IMR-90 (cell line): ENCODE data around the gene JPT2. TPM values are rescaled to one million over a fixed set of nuclear protein-coding genes. Genes with fewer than 3 reads are reported as not detected.

Experiments used
- ATAC-seq: fragments of 200-7000 bp; cut with Tn5 transposase; 2 replicates; pipeline ENCODE4 v1.9.1; 2020; ENCODE audit warnings: low read depth, mild to moderate bottlenecking, moderate library complexity
- BruUV-seq: library from RNA; stranded (reverse); fragments of 400-500 nt; replicated peaks from 2 replicates; lab custom pipeline; 2021; lab: Mats Ljungman, UMichigan
- CTCF ChIA-PET: fragments of 300-600 bp; formaldehyde crosslinking; extraction: SDS; loops from one replicate; lab custom pipeline; 2021; ENCODE audit warnings: antibody characterized with exemption; lab: Yijun Ruan, JAX
- POLR2A ChIA-PET: fragments of 300-600 bp; sonication (Branson Sonifier 250); formaldehyde crosslinking; loops from one replicate; lab custom pipeline; 2022; ENCODE audit warnings: antibody characterized with exemption; ENCODE audit not compliant: unreplicated experiment; lab: Charles Lee
- DNase-seq: peaks from one replicate; pipeline ENCODE4 v3.0.0; 2013
- H2AFZ ChIP-seq: replicated peaks from 2 replicates; pipeline ENCODE3; 2013; ENCODE audit warnings: low read length, mild to moderate bottlenecking; ENCODE audit not compliant: poor library complexity
- H2AK5ac ChIP-seq: 2 replicates; pipeline ENCODE4 v1.6.1; 2013; ENCODE audit warnings: low read depth, low read length, inconsistent platforms
- H2AK9ac ChIP-seq: replicated peaks from 2 replicates; pipeline ENCODE3; 2013; ENCODE audit warnings: mild to moderate bottlenecking, low read depth, low read length, moderate library complexity; ENCODE audit not compliant: poor library complexity
- H2BK120ac ChIP-seq: 2 replicates; pipeline ENCODE4 v1.6.1; 2013; ENCODE audit warnings: low read depth, low read length, inconsistent platforms
- H2BK15ac ChIP-seq: 3 replicates; pipeline ENCODE4 v1.6.1; 2013; ENCODE audit warnings: low read depth, low read length, inconsistent platforms
- H2BK20ac ChIP-seq: 2 replicates; pipeline ENCODE4 v1.6.1; 2013; ENCODE audit warnings: low read depth, mild to moderate bottlenecking, inconsistent platforms, low read length, moderate library complexity
- H2BK5ac ChIP-seq: 2 replicates; pipeline ENCODE4 v1.6.1; 2013; ENCODE audit warnings: mild to moderate bottlenecking, low read depth, low read length, inconsistent platforms; ENCODE audit not compliant: poor library complexity, severe bottlenecking
- H3K14ac ChIP-seq: replicated peaks from 2 replicates; pipeline ENCODE4 v1.6.1; 2013; ENCODE audit warnings: low read depth, low read length, inconsistent platforms
- H3K18ac ChIP-seq: 2 replicates; pipeline ENCODE4 v1.6.1; 2013; ENCODE audit warnings: low read depth, low read length, control low read depth
- H3K23ac ChIP-seq: 2 replicates; pipeline ENCODE4 v1.6.1; 2013; ENCODE audit warnings: low read depth, low read length, inconsistent platforms
- H3K27ac ChIP-seq: 2 replicates; pipeline ENCODE4 v1.5.1; 2013; ENCODE audit warnings: mild to moderate bottlenecking, control low read depth, low read length; ENCODE audit not compliant: insufficient read depth
- H3K27me3 ChIP-seq: 2 replicates; pipeline ENCODE4 v1.6.1; 2013; ENCODE audit warnings: low read length; ENCODE audit not compliant: control insufficient read depth, insufficient read depth
- H3K36me3 ChIP-seq: 2 replicates; pipeline ENCODE4 v1.6.1; 2013; ENCODE audit warnings: low read length, mixed read lengths; ENCODE audit not compliant: control insufficient read depth, insufficient read depth
- H3K4ac ChIP-seq: 2 replicates; pipeline ENCODE4 v1.6.1; 2013; ENCODE audit warnings: low read depth, low read length, inconsistent platforms
- H3K4me1 ChIP-seq: 2 replicates; pipeline ENCODE4 v1.6.1; 2013; ENCODE audit warnings: low read length, mixed read lengths; ENCODE audit not compliant: control insufficient read depth, insufficient read depth
- H3K4me2 ChIP-seq: 2 replicates; pipeline ENCODE4 v1.6.1; 2013; ENCODE audit warnings: low read depth, mild to moderate bottlenecking, control low read depth, low read length, moderate library complexity
- H3K4me3 ChIP-seq: 2 replicates; pipeline ENCODE4 v1.5.1; 2013; ENCODE audit warnings: low read depth, mild to moderate bottlenecking, control low read depth, low read length, moderate library complexity; ENCODE audit not compliant: insufficient read depth
- H3K56ac ChIP-seq: 2 replicates; pipeline ENCODE4 v1.6.1; 2013; ENCODE audit warnings: low read length, inconsistent platforms; ENCODE audit not compliant: insufficient read depth; ENCODE audit errors: extremely low read depth
- H3K79me1 ChIP-seq, 2 experiments: 2 replicates each; pipeline ENCODE4 v1.6.1; 2013; ENCODE audit warnings: low read length in 2 of 2, inconsistent platforms in 1 of 2, low read depth in 1 of 2
- H3K9ac ChIP-seq: 2 replicates; pipeline ENCODE4 v1.6.1; 2013; ENCODE audit warnings: low read depth, low read length, control low read depth
- H3K9me1 ChIP-seq: 2 replicates; pipeline ENCODE4 v1.6.1; 2013; ENCODE audit warnings: low read length, inconsistent platforms; ENCODE audit not compliant: insufficient read depth
- H3K9me3 ChIP-seq: 2 replicates; pipeline ENCODE4 v1.6.1; 2013; ENCODE audit warnings: low read length; ENCODE audit not compliant: control insufficient read depth, insufficient read depth
- H4K20me1 ChIP-seq: 2 replicates; pipeline ENCODE4 v1.6.1; 2013; ENCODE audit warnings: low read length, inconsistent platforms; ENCODE audit not compliant: insufficient read depth
- H4K5ac ChIP-seq: 2 replicates; pipeline ENCODE4 v1.6.1; 2013; ENCODE audit warnings: mild to moderate bottlenecking, low read depth, low read length, control low read depth
- H4K8ac ChIP-seq, 2 experiments: 2 replicates each; pipeline ENCODE4 v1.6.1; 2013; ENCODE audit warnings: low read depth in 2 of 2, low read length in 2 of 2, control low read depth in 1 of 2, inconsistent platforms in 1 of 2
- H4K91ac ChIP-seq: 2 replicates; pipeline ENCODE4 v1.6.1; 2013; ENCODE audit warnings: low read depth, low read length, inconsistent platforms; ENCODE audit not compliant: insufficient read depth
- BHLHE40 ChIP-seq: fragments of 150-350 bp; IDR thresholded peaks from 2 replicates; pipeline ENCODE4 v1.6.1; 2016; ENCODE audit warnings: mild to moderate bottlenecking, low read depth, low read length
- CEBPB ChIP-seq: IDR thresholded peaks from 2 replicates; pipeline ENCODE4 v1.6.1; 2012; ENCODE audit warnings: low read depth, low read length, improper control_type of control experiment
- CHD1 ChIP-seq: IDR thresholded peaks from 2 replicates; pipeline ENCODE4 v1.6.1; 2012; ENCODE audit warnings: low read depth, low read length, improper control_type of control experiment
- CTCF ChIP-seq: conservative IDR thresholded peaks from 2 replicates; pipeline ENCODE4 v1.5.1; 2012; ENCODE audit warnings: mild to moderate bottlenecking, low read depth, low read length, improper control_type of control experiment
- ELK1 ChIP-seq: fragments of 150-350 bp; IDR thresholded peaks from 2 replicates; pipeline ENCODE4 v1.6.1; 2016; ENCODE audit warnings: low read depth, mild to moderate bottlenecking, low read length, moderate library complexity, borderline replicate concordance
- FOS ChIP-seq: fragments of 150-350 bp; IDR thresholded peaks from 2 replicates; pipeline ENCODE4 v1.6.1; 2016; ENCODE audit warnings: low read depth, low read length
- MAFK ChIP-seq: IDR thresholded peaks from 2 replicates; pipeline ENCODE4 v1.6.1; 2012; ENCODE audit warnings: low read depth, low read length, improper control_type of control experiment
- MAZ ChIP-seq: IDR thresholded peaks from 2 replicates; pipeline ENCODE4 v1.6.1; 2012; ENCODE audit warnings: low read depth, mild to moderate bottlenecking, low read length, improper control_type of control experiment, moderate library complexity, borderline replicate concordance
- MXI1 ChIP-seq: IDR thresholded peaks from 2 replicates; pipeline ENCODE4 v1.6.1; 2012; ENCODE audit warnings: low read depth, mild to moderate bottlenecking, low read length, moderate library complexity, borderline replicate concordance
- NFE2L2 ChIP-seq: fragments of 150-350 bp; IDR thresholded peaks from 2 replicates; pipeline ENCODE4 v1.6.1; 2016; ENCODE audit warnings: low read depth, mild to moderate bottlenecking, low read length
- POLR2A ChIP-seq: IDR thresholded peaks from 2 replicates; pipeline ENCODE4 v1.6.1; 2012; ENCODE audit warnings: mild to moderate bottlenecking, low read depth, low read length
- RAD21 ChIP-seq: IDR thresholded peaks from 2 replicates; pipeline ENCODE4 v1.6.1; 2012; ENCODE audit warnings: low read length, improper control_type of control experiment
- RCOR1 ChIP-seq: IDR thresholded peaks from 2 replicates; pipeline ENCODE4 v1.6.1; 2012; ENCODE audit warnings: mild to moderate bottlenecking, low read length, improper control_type of control experiment; ENCODE audit not compliant: insufficient replicate concordance
- SMC3 ChIP-seq: fragments of 150-350 bp; IDR thresholded peaks from 2 replicates; pipeline ENCODE4 v1.6.1; 2016; ENCODE audit warnings: low read depth, mild to moderate bottlenecking, antibody characterized with exemption, low read length, moderate library complexity
- WGBS, 2 experiments: methylation state at CpG; one replicate each; pipeline versions ENCODE4 v1.1.5 to v1.1.7; 2013; ENCODE audit warnings: missing lambda C conversion rate in 2 of 2; ENCODE audit not compliant: insufficient read length in 1 of 2; ENCODE audit errors: extremely low coverage in 2 of 2; 5-methylcytosine and 5-hydroxymethylcytosine counted together
- dilution Hi-C: fragments of 300-500 bp; cut with HindIII; formaldehyde crosslinking; loops from one replicate; pipeline ENCODE4 v1.14.3; 2018; ENCODE audit warnings: low sequenced_read_pairs; ENCODE audit not compliant: unreplicated experiment
- in situ Hi-C: fragments of 300-500 bp; cut with MboI; formaldehyde crosslinking; loops from 3 replicates; pipeline ENCODE4 v1.14.3; 2019; ENCODE audit warnings: low sequenced_read_pairs, inconsistent platforms, mixed read lengths
- intact Hi-C: fragments of 100-400 bp; cut with micrococcal nuclease; formaldehyde crosslinking; loops from 2 replicates; pipeline ENCODE4 v1.10.0; 2022
- polyA plus RNA-seq, 3 experiments: library from polyadenylated mRNA; depleted of rRNA; stranded (reverse); fragments of >200 nt; gene quantifications; 2 replicates each; pipeline ENCODE4 v1.2.3, GENCODE V29; 2012; ENCODE audit warnings: low replicate concordance in 1 of 3
- total RNA-seq: library from RNA; depleted of rRNA; stranded (reverse); fragments of >200 nt; gene quantifications from 2 replicates; pipeline ENCODE4 v1.2.3, GENCODE V29; 2012
- TF ChIP-seq, protein P1 (sequence below): fragments of 150-350 bp; IDR thresholded peaks from 2 replicates; pipeline ENCODE4 v1.6.1; 2017; ENCODE audit warnings: mild to moderate bottlenecking, antibody characterized with exemption, low read length, low read depth

Gene JPT2
- total and polyA plus RNA-seq, 2 of the 4 experiments (the other 2 are of a cell fraction): 40.0 to 41.5 TPM

GRCh38 chr16:1723450-1724147 is 45.5 kb downstream of the JPT2 start:
- ATAC-seq (peak; percentile 64), DNase-seq (peak; percentile 32)
- Histone ChIP-seq H3K56ac (no peak overlapping the region), H2AFZ (no peak overlapping the region), H3K23ac (no peak overlapping the region), H3K9ac (no peak overlapping the region), H4K91ac (no peak overlapping the region), H2BK15ac (no peak overlapping the region), H3K4me3 (no peak overlapping the region), H3K27ac (peak overlapping the region; percentile 2; the same call in 1 of the 2 replicates), H2BK20ac (no peak overlapping the region), H3K79me1 (peaks cover 21 to 76% of the 10 kb centered on the region in 2 experiments), H4K8ac (no peak overlapping the region), H3K4ac (peak overlapping the region; percentile 62; the same call in 1 of the 2 replicates), H3K18ac (no peak overlapping the region), H2AK5ac (peak overlapping the region; percentile 85), H4K20me1 (peaks cover 56% of the 10 kb centered on the region), H3K4me2 (no peak overlapping the region), H3K27me3 (no peaks in the 10 kb centered on the region), H2BK5ac (no peak overlapping the region), H3K4me1 (peaks cover 8% of the 10 kb centered on the region), H4K5ac (no peak overlapping the region), H3K14ac (no peak overlapping the region), H3K9me3 (no peaks in the 10 kb centered on the region), H3K36me3 (peaks cover 28% of the 10 kb centered on the region), H2BK120ac (peak overlapping the region; percentile 22; the same call in 1 of the 2 replicates), H2AK9ac (no peak overlapping the region), H3K9me1 (peaks cover 12% of the 10 kb centered on the region)
- WGBS, 2 experiments: 80% methylated on average over 2 of the region's 6 CpGs; no CpG with 5 or more reads in 1 of the 2 experiments
- ChIA-PET POLR2A (no interaction called here), CTCF (interaction anchor here (0.6 to 1.1 kb wide), 3 partner anchors 13 to 114 kb away, joined by 3 to 9 read pairs (median 3); no protein-coding TSS in a partner anchor)
- BruUV-seq: no TSS peak
- in situ Hi-C loops: no loop called here
- intact Hi-C loops: no loop called here
- dilution Hi-C loops: no loop called here
- TF ChIP-seq ELK1 (no peak), CHD1 (no peak), MXI1 (no peak), RAD21 (peak; percentile 58), MAZ (no peak; the same call in 1 of the 2 replicates), CEBPB (no peak), FOS (no peak), MAFK (no peak), POLR2A (no peak), SMC3 (peak; percentile 50), RCOR1 (no peak), CTCF (peak; percentile 67), NFE2L2 (no peak), BHLHE40 (no peak)
- TF ChIP-seq, protein P1, sequence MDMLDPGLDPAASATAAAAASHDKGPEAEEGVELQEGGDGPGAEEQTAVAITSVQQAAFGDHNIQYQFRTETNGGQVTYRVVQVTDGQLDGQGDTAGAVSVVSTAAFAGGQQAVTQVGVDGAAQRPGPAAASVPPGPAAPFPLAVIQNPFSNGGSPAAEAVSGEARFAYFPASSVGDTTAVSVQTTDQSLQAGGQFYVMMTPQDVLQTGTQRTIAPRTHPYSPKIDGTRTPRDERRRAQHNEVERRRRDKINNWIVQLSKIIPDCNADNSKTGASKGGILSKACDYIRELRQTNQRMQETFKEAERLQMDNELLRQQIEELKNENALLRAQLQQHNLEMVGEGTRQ: no peak
